K562 (cell line): ENCODE results near the gene ADAMTS6. TPM values are rescaled to one million over a fixed set of nuclear protein-coding genes. Genes with fewer than 3 reads are reported as not detected.

ENCODE experiments used
- ATAC-seq: fragments of 200-7000 bp; cut with Tn5 transposase; 3 replicates; pipeline ENCODE4 v1.9.1; 2020; ENCODE audit warnings: moderate library complexity
- BruUV-seq: library from RNA; stranded (reverse); fragments of 400-500 nt; replicated peaks from 2 replicates; lab custom pipeline; 2021; lab: Mats Ljungman, UMichigan
- CTCF ChIA-PET: fragments of 300-600 bp; formaldehyde crosslinking; extraction: SDS; loops from one replicate; lab custom pipeline; 2021; ENCODE audit warnings: low intra/inter-chr PET ratio; lab: Yijun Ruan, JAX
- POLR2A ChIA-PET: fragments of 300-600, 350-650 bp; sonication (Branson Sonifier 250); formaldehyde crosslinking; extraction: SDS; loops from one replicate; lab custom pipeline; 2021; ENCODE audit warnings: antibody characterized with exemption, inconsistent platforms; lab: Yijun Ruan, JAX
- DNase-seq, 4 experiments: peaks; one replicate each; pipeline versions ENCODE4 v3.0.0 to v3.0.0-alpha.2; 2011 to 2018; ENCODE audit warnings: low spot score in 3 of 4, mixed read lengths in 3 of 4; ENCODE audit errors: extremely low read depth in 1 of 4
- FAIRE-seq: peaks from 2 replicates; lab custom pipeline; 2011; peaks lifted over from hg19 to GRCh38; lab: Jason Lieb, UNC
- H2AFZ ChIP-seq: 2 replicates; pipeline ENCODE4 v1.6.0; 2011; ENCODE audit warnings: low read depth, low read length, control low read depth, inconsistent platforms
- H3K27ac ChIP-seq: fragments of 200-600 bp; 3 replicates; pipeline ENCODE4 v1.8.0; 2011; ENCODE audit warnings: low read depth, mild to moderate bottlenecking, control low read depth, inconsistent platforms, low read length, moderate library complexity, mixed read lengths; ENCODE audit errors: extremely low read depth
- H3K27me3 ChIP-seq, 2 experiments: fragments of 300-600 bp in 1 of 2; 2 replicates in 1 of 2; 3 replicates in 1 of 2; pipeline versions ENCODE4 v1.6.0 to v1.8.0; 2011; ENCODE audit warnings: inconsistent platforms in 2 of 2, low read length in 2 of 2, mild to moderate bottlenecking in 1 of 2, mixed read lengths in 1 of 2, moderate library complexity in 1 of 2; ENCODE audit not compliant: control insufficient read depth in 2 of 2, insufficient read depth in 2 of 2
- H3K36me3 ChIP-seq: fragments of 300-600 bp; 3 replicates; pipeline ENCODE4 v1.8.0; 2011; ENCODE audit warnings: mild to moderate bottlenecking, low read length, inconsistent platforms; ENCODE audit not compliant: control insufficient read depth, insufficient read depth
- H3K4me1 ChIP-seq, 2 experiments: fragments of 200-600 bp in 1 of 2; replicated peaks in 1 of 2; 2 replicates in 1 of 2; 3 replicates in 1 of 2; pipeline versions ENCODE4 v1.5.1 to v1.8.0; 2011; ENCODE audit warnings: inconsistent platforms in 2 of 2, low read length in 2 of 2, mild to moderate bottlenecking in 1 of 2, mixed read lengths in 1 of 2, moderate library complexity in 1 of 2; ENCODE audit not compliant: control insufficient read depth in 2 of 2, insufficient read depth in 2 of 2
- H3K4me2 ChIP-seq: 2 replicates; pipeline ENCODE4 v1.6.1; 2011; ENCODE audit warnings: low read length, control low read depth, inconsistent platforms, mixed read lengths; ENCODE audit not compliant: insufficient read depth
- H3K4me3 ChIP-seq: fragments of 200-600 bp; sonication (generic), shearing (Covaris generic); 2 replicates; pipeline ENCODE4 v1.5.1; 2016; ENCODE audit warnings: control low read depth, inconsistent platforms
- H3K79me2 ChIP-seq: fragments of 200-600 bp; 3 replicates; pipeline ENCODE4 v1.8.0; 2011; ENCODE audit warnings: low read length, inconsistent platforms; ENCODE audit not compliant: control insufficient read depth, insufficient read depth
- H3K9ac ChIP-seq, 2 experiments: 2 replicates each; pipeline versions ENCODE4 v1.6.0 to v1.6.1; 2011; ENCODE audit warnings: low read depth in 2 of 2, low read length in 2 of 2, control low read depth in 1 of 2, inconsistent platforms in 1 of 2, mild to moderate bottlenecking in 1 of 2, mixed read lengths in 1 of 2; ENCODE audit not compliant: insufficient read depth in 1 of 2
- H3K9me1 ChIP-seq: one replicate; pipeline ENCODE4 v1.6.0; 2011; ENCODE audit warnings: inconsistent platforms, mild to moderate bottlenecking, low read length, moderate library complexity; ENCODE audit not compliant: control insufficient read depth, insufficient read depth
- H3K9me3 ChIP-seq: replicated peaks from 2 replicates; pipeline ENCODE4 v1.5.1; 2011; ENCODE audit warnings: low read depth, low read length, inconsistent platforms; ENCODE audit not compliant: control insufficient read depth, insufficient read depth
- H4K20me1 ChIP-seq: replicated peaks from 2 replicates; pipeline ENCODE4 v1.6.1; 2011; ENCODE audit warnings: low read length, inconsistent platforms, mixed read lengths; ENCODE audit not compliant: control insufficient read depth, insufficient read depth
- FOXP1 ChIP-seq: sonication (generic); formaldehyde crosslinking; IDR thresholded peaks from 2 replicates; pipeline ENCODE4 v1.8.0; 2022; ENCODE audit warnings: mild to moderate bottlenecking, missing genetic modification reagents
- IFI16 ChIP-seq: fragments of 250-450 bp; sonication (Bioruptor Pico); IDR thresholded peaks from 2 replicates; pipeline ENCODE4 v2.1.2; 2022; ENCODE audit warnings: mild to moderate bottlenecking, inconsistent platforms
- NFATC3 ChIP-seq: fragments of 450-650 bp; IDR thresholded peaks from 2 replicates; pipeline ENCODE4 v1.6.1; 2017; ENCODE audit warnings: mild to moderate bottlenecking
- SMC3 ChIP-seq: conservative IDR thresholded peaks from 2 replicates; pipeline ENCODE4 v1.6.1; 2011; ENCODE audit warnings: low read depth, low read length, improper control_type of control experiment; ENCODE audit not compliant: insufficient read depth
- TARDBP ChIP-seq: fragments of 450-650 bp; IDR thresholded peaks from 2 replicates; pipeline ENCODE4 v1.6.1; 2016
- ZFX ChIP-seq: sonication (generic); formaldehyde crosslinking; IDR thresholded peaks from 2 replicates; pipeline ENCODE4 v1.8.0; 2022; ENCODE audit warnings: mild to moderate bottlenecking, missing genetic modification reagents, moderate library complexity
- ZKSCAN3 ChIP-seq: fragments of 250-450 bp; sonication (Bioruptor Pico); IDR thresholded peaks from 2 replicates; pipeline ENCODE4 v1.4.0; 2020
- ZNF133 ChIP-seq: fragments of 250-450 bp; sonication (Bioruptor Pico); IDR thresholded peaks from 2 replicates; pipeline ENCODE4 v1.4.0; 2020; ENCODE audit warnings: mild to moderate bottlenecking
- ZNF507 ChIP-seq: conservative IDR thresholded peaks from 2 replicates; pipeline ENCODE4 v1.6.1; 2017; ENCODE audit warnings: missing genetic modification characterization, missing compliant biosample characterization
- WGBS: fragments of 100-300 bp; shearing (Covaris generic); methylation state at CpG from one replicate; pipeline ENCODE4 v1.1.6; 2016; ENCODE audit warnings: low coverage, mixed read lengths; ENCODE audit not compliant: insufficient coverage; ENCODE audit errors: missing lambda C conversion rate; 5-methylcytosine and 5-hydroxymethylcytosine counted together
- in situ Hi-C: fragments of 300-500 bp; cut with MboI; formaldehyde crosslinking; loops from 4 replicates; pipeline ENCODE4 v1.15.0; 2018; ENCODE audit warnings: inconsistent platforms, mixed read lengths
- intact Hi-C: fragments of 100-400 bp; cut with micrococcal nuclease; formaldehyde crosslinking; loops from 2 replicates; pipeline ENCODE4 v1.14.2; 2022
- polyA plus RNA-seq, 8 experiments: library from polyadenylated mRNA; depleted of rRNA in 4 of 8; stranded (reverse) in 5 of 8; unstranded in 3 of 8; fragments of >200 nt; fragmentation: Nextera tagmentation in 2 of 8; fragmentation: Illumina TruSeq in 1 of 8; extraction: Ambion mirVana in 2 of 8; extraction: Trizol in 1 of 8; gene quantifications; 2 replicates each; pipeline versions ENCODE4 v1.2.1 to v1.2.3, GENCODE V29; 2011 to 2014; ENCODE audit warnings: inconsistent platforms in 1 of 8, missing spikeins in 1 of 8
- total RNA-seq, 7 experiments: library from RNA; depleted of rRNA in 6 of 7; stranded (reverse); fragments of >200 nt in 6 of 7; fragmentation: Illumina TruSeq in 2 of 7; extraction: Trizol in 2 of 7; gene quantifications; 2 replicates each; pipeline versions ENCODE4 v1.2.1 to v1.2.3, GENCODE V29; 2011 to 2021; ENCODE audit warnings: low replicate concordance in 1 of 7
- TF ChIP-seq, protein P1 (sequence below): fragments of 450-650 bp; IDR thresholded peaks from 2 replicates; pipeline ENCODE4 v1.6.1; 2018; ENCODE audit not compliant: partially characterized antibody
- TF ChIP-seq, protein P2 (sequence below): fragments of 250-450 bp; sonication (Bioruptor Pico); IDR thresholded peaks from 2 replicates; pipeline ENCODE4 v1.4.0; 2020; ENCODE audit warnings: borderline replicate concordance

The ADAMTS6 gene
- total and polyA plus RNA-seq, 9 of the 15 experiments (the other 6 are each of a cell fraction or from before 2014, with no cell fraction given), result 0.57 to 5.3 (median 1.5) TPM

DNA sequence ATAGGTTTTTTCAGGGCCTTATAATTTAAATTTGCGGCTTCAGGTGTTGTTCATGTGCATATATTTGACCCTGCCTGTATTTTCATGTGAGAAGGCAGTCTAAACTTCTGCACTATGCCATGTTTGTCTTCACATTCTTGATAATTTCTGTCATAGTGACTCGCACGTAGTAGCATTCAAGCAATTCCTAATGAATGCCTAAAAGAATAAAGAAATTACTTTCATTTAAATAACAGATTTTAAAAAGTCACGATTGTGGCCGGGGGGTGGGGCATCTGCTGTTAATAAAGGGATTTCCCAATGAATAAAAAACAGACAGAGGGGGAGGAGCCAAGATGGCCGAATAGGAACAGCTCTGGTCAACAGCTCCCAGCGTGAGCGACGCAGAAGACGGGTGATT lies 318.0 kb downstream of the ADAMTS6 start (continued):
- no peak for TF ChIP-seq FOXP1 (CRISPR knock-in tag)
- TF ChIP-seq ZNF133 (CRISPR knock-in tag), result no peak
- TF ChIP-seq ZKSCAN3, result no peak
- TF ChIP-seq NFATC3, result no peak

DNA sequence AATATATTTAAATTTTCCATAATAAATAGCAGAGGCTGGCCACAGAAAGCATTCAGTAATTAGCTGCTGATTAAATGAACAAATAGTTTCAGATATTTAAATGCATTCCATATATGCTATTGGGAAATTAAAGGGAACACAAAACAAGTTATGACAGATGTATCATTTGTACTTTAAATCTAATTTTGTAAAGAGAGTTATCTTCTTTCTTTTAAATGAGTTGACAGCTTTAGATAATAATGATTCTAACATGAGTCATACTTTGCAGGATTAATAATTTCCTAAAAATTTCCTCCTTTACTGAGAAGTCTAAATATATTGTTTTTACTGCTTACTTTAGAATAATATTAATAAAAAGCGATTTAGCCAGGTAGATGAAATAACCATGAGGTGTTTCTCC lies 320.1 kb downstream of the ADAMTS6 start:
- 0% methylated on average over 1 of the region's 1 CpG for WGBS
- H4K20me1 ChIP-seq, result no peaks in the 10 kb centered on the region
- BruUV-seq, result no TSS peak
- intact Hi-C loops, result no loop called here
- no peak for TF ChIP-seq TARDBP
- no peak for TF ChIP-seq SMC3
- no peak for TF ChIP-seq IFI16
- no peak for TF ChIP-seq ZFX (CRISPR knock-in tag)
- TF ChIP-seq, protein P1, sequence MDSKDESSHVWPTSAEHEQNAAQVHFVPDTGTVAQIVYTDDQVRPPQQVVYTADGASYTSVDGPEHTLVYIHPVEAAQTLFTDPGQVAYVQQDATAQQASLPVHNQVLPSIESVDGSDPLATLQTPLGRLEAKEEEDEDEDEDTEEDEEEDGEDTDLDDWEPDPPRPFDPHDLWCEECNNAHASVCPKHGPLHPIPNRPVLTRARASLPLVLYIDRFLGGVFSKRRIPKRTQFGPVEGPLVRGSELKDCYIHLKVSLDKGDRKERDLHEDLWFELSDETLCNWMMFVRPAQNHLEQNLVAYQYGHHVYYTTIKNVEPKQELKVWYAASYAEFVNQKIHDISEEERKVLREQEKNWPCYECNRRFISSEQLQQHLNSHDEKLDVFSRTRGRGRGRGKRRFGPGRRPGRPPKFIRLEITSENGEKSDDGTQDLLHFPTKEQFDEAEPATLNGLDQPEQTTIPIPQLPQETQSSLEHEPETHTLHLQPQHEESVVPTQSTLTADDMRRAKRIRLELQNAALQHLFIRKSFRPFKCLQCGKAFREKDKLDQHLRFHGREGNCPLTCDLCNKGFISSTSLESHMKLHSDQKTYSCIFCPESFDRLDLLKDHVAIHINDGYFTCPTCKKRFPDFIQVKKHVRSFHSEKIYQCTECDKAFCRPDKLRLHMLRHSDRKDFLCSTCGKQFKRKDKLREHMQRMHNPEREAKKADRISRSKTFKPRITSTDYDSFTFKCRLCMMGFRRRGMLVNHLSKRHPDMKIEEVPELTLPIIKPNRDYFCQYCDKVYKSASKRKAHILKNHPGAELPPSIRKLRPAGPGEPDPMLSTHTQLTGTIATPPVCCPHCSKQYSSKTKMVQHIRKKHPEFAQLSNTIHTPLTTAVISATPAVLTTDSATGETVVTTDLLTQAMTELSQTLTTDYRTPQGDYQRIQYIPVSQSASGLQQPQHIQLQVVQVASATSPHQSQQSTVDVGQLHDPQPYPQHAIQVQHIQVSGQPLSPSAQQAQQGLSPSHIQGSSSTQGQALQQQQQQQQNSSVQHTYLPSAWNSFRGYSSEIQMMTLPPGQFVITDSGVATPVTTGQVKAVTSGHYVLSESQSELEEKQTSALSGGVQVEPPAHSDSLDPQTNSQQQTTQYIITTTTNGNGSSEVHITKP, result no peak
- no peak for TF ChIP-seq ZNF507 (tag)
- TF ChIP-seq, protein P2, sequence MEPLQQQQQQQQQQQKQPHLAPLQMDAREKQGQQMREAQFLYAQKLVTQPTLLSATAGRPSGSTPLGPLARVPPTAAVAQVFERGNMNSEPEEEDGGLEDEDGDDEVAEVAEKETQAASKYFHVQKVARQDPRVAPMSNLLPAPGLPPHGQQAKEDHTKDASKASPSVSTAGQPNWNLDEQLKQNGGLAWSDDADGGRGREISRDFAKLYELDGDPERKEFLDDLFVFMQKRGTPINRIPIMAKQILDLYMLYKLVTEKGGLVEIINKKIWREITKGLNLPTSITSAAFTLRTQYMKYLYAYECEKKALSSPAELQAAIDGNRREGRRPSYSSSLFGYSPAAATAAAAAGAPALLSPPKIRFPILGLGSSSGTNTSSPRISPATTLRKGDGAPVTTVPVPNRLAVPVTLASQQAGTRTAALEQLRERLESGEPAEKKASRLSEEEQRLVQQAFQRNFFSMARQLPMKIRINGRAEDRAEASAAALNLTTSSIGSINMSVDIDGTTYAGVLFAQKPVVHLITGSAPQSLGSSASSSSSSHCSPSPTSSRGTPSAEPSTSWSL (CRISPR knock-in tag), result no peak
- H3K27me3 ChIP-seq, result no peaks in the 10 kb centered on the region
- no peak overlapping the region for H3K4me2 ChIP-seq
- no peak overlapping the region for H3K27ac ChIP-seq
- H3K4me3 ChIP-seq, result no peak overlapping the region
- in situ Hi-C loops, result no loop called here
- H2AFZ ChIP-seq, result no peak overlapping the region
- no peaks in the 10 kb centered on the region for H3K9me1 ChIP-seq
- CTCF ChIA-PET, result no interaction called here
- no peak for DNase-seq
- no peak overlapping the region for H3K9ac ChIP-seq
- H3K4me1 ChIP-seq, result no peaks in the 10 kb centered on the region
- POLR2A ChIA-PET, result interaction anchor here (0.8 to 1.0 kb wide), 2 partner anchors 49 to 405 kb away, joined by 3 read pairs; no protein-coding TSS in a partner anchor
- no peaks in the 10 kb centered on the region for H3K79me2 ChIP-seq
- no peak for ATAC-seq
- no peak for FAIRE-seq
- H3K36me3 ChIP-seq, result no peaks in the 10 kb centered on the region
- no peaks in the 10 kb centered on the region for H3K9me3 ChIP-seq
